Cardiac fibroblast (primary cell): ENCODE data around the gene PRSS36.
"Not testable (repeated sequence)": the region's sequence is repeated elsewhere in the genome, so short reads cannot be mapped to it uniquely, and the experiment has no call there.

Source experiments
- DNase-seq, 2 donors: peaks; one replicate each; pipeline versions ENCODE4 v3.0.0 to v3.0.0-alpha.2; 2010; ENCODE audit warnings: low read depth in 2 of 2
- H3K4me3 ChIP-seq, 2 donors: replicated peaks in 1 of 2; 1 replicate in 1 of 2; 2 replicates in 1 of 2; pipeline ENCODE4 v1.5.1; 2011; ENCODE audit warnings: low read depth in 2 of 2, low read length in 2 of 2, mild to moderate bottlenecking in 2 of 2, moderate library complexity in 1 of 2
- TF ChIP-seq, protein P1 (sequence below): IDR thresholded peaks from one replicate; pipeline ENCODE4 v1.5.1; 2011; ENCODE audit warnings: low read depth, mild to moderate bottlenecking, low read length, inconsistent platforms

PRSS36 gene

GRCh38 chr16:31145398-31145990, 4.4 kb downstream of the PRSS36 start:
- DNase-seq = no peak
- TF ChIP-seq, protein P1, sequence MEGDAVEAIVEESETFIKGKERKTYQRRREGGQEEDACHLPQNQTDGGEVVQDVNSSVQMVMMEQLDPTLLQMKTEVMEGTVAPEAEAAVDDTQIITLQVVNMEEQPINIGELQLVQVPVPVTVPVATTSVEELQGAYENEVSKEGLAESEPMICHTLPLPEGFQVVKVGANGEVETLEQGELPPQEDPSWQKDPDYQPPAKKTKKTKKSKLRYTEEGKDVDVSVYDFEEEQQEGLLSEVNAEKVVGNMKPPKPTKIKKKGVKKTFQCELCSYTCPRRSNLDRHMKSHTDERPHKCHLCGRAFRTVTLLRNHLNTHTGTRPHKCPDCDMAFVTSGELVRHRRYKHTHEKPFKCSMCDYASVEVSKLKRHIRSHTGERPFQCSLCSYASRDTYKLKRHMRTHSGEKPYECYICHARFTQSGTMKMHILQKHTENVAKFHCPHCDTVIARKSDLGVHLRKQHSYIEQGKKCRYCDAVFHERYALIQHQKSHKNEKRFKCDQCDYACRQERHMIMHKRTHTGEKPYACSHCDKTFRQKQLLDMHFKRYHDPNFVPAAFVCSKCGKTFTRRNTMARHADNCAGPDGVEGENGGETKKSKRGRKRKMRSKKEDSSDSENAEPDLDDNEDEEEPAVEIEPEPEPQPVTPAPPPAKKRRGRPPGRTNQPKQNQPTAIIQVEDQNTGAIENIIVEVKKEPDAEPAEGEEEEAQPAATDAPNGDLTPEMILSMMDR = no peak
- no peak overlapping the region for H3K4me3 ChIP-seq

GRCh38 chr16:31144418-31144817, 5.4 kb downstream of the PRSS36 start:
- not testable (repeated sequence) for H3K4me3 ChIP-seq
- peak in 1 of 2 donors; percentile 15 for DNase-seq

GRCh38 chr16:31143694-31144148, 6.1 kb downstream of the PRSS36 start:
- no peak for DNase-seq
- TF ChIP-seq, protein P1 = no peak
- H3K4me3 ChIP-seq = no peak overlapping the region

DNA sequence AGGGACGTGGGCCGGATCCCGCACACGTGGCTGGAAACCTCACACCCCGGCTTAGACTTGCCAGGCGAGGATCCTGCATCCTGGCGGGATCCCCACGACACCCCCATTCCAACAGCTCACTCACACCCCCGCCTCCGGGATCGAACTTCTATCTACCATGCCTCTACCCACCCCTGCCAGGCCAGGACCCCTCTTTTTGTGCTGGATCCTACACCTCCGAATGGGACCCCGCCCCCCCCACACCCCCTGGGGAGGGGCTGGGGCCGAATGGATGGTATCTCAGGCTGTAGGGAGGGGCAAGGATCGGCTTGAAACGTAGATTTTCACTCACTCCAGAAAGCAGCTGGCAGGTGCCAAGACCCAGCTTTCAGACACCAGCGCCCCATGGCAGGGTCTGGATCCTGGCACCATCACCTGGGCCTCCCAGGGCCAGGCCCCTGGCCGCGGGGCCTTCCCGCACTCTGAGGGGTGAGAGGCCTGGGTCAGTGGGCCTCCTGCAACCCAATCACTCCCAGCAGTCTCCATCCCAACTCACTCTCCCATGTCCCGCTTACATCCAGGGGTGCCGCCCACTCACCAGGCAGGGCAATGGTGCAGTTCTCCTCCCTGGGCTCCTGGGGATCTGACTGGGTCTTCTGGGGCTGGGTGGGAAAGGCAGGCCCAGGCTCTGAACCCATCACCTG, 6.7 kb downstream of the PRSS36 start:
- TF ChIP-seq, protein P1 = no peak
- no peak for DNase-seq
- no peak overlapping the region for H3K4me3 ChIP-seq

GRCh38 chr16:31142109-31143010, 7.5 kb downstream of the PRSS36 start:
- DNase-seq = peak; percentile 99 to 100
- TF ChIP-seq, protein P1 = peak; percentile 79
- peak overlapping the region; percentile 19 to 46 for H3K4me3 ChIP-seq

- DNase-seq = no peak
- H3K4me3 ChIP-seq = peak overlapping the region; percentile 1 to 17
- TF ChIP-seq, protein P1 = no peak
These were observed 8.3 kb downstream of the PRSS36 start for GRCh38 chr16:31141489-31142108.

DNA sequence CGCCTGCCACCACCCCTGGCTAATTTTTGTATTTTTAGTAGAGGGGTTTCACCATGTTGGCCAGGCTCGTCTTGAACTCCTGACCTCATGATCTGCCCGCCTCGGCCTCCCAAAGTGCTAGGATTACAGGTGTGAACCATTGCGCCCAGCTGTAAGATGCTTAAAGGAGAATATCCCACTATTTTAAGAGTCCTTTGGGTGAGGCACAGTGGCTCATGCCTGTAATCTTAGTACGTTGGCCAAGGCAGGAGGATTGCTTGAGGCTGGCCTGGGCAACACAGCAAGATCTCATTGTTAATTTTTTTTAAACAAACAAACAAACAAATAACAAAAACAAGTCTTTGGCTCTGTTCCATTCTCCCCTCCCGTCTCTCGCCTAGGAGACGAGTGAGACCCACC, 8.8 kb downstream of the PRSS36 start:
- H3K4me3 ChIP-seq, DNase-seq: not testable (repeated sequence)
